Suprapubic skin (tissue), 4 donors: ENCODE data around the gene THSD7B. TPM values are rescaled to one million over a fixed set of nuclear protein-coding genes. Genes with fewer than 3 reads are reported as not detected.

Source experiments
- DNase-seq, 2 donors: peaks; one replicate each; pipeline ENCODE4 v3.0.0-alpha.2; 2019; ENCODE audit warnings: low spot score in 2 of 2
- H3K27ac ChIP-seq: fragments of 200-600 bp; sonication (generic); one replicate; pipeline ENCODE4 v1.5.1; 2019
- H3K27me3 ChIP-seq: fragments of 200-600 bp; sonication (generic); one replicate; pipeline ENCODE4 v1.5.1; 2019
- H3K36me3 ChIP-seq: fragments of 200-600 bp; sonication (generic); one replicate; pipeline ENCODE4 v1.5.1; 2019
- H3K4me1 ChIP-seq: fragments of 200-600 bp; sonication (generic); one replicate; pipeline ENCODE4 v1.5.1; 2019
- H3K4me3 ChIP-seq: fragments of 200-600 bp; sonication (generic); one replicate; pipeline ENCODE4 v1.5.1; 2019; ENCODE audit warnings: mild to moderate bottlenecking
- H3K9me3 ChIP-seq: fragments of 200-600 bp; sonication (generic); one replicate; pipeline ENCODE4 v1.5.1; 2019
- CTCF ChIP-seq, 2 donors: fragments of 200-600 bp in 1 of 2; fragments of 450-650 bp in 1 of 2; sonication (generic) in 1 of 2; IDR thresholded peaks; one replicate each; pipeline ENCODE4 v1.5.1; 2016 to 2019; ENCODE audit warnings: antibody characterized with exemption in 2 of 2, mild to moderate bottlenecking in 1 of 2, moderate library complexity in 1 of 2
- EP300 ChIP-seq: sonication (generic); formaldehyde crosslinking; IDR thresholded peaks from one replicate; pipeline ENCODE4 v1.6.1; 2017; ENCODE audit warnings: antibody characterized with exemption
- POLR2A ChIP-seq, 2 donors: fragments of 450-650 bp; IDR thresholded peaks; one replicate each; pipeline ENCODE4 v1.6.1; 2017; ENCODE audit warnings: antibody characterized with exemption in 2 of 2, mild to moderate bottlenecking in 2 of 2, moderate library complexity in 2 of 2
- POLR2AphosphoS5 ChIP-seq, 3 donors: sonication (generic); formaldehyde crosslinking; IDR thresholded peaks; one replicate each; pipeline ENCODE4 v1.6.1; 2017; ENCODE audit warnings: antibody characterized with exemption in 3 of 3
- WGBS: methylation state at CpG from one replicate; pipeline ENCODE4 v1.1.5; 2018; 5-methylcytosine and 5-hydroxymethylcytosine counted together
- total RNA-seq, 4 donors: library from RNA; depleted of rRNA; stranded (reverse); fragments of >200 nt; gene quantifications; one replicate each; pipeline ENCODE4 v1.1.0, GENCODE V29; 2016

The THSD7B gene
- total RNA-seq, 4 donors from 2014 or later = 0.18 to 1.1 (median 0.34) TPM; not detected in 1

- 90% methylated on average over 3 of the region's 3 CpGs for WGBS
- Histone ChIP-seq H3K27me3 (no peaks in the 10 kb centered on the region), H3K36me3 (no peaks in the 10 kb centered on the region), H3K4me1 (no peaks in the 10 kb centered on the region), H3K27ac (no peak overlapping the region), H3K4me3 (no peak overlapping the region), H3K9me3 (no peaks in the 10 kb centered on the region)
- TF ChIP-seq EP300 (no peak), POLR2A (IDR thresholded peaks at IDR 0.05) (no peak), CTCF (IDR thresholded peaks at IDR 0.05) (no peak), POLR2AphosphoS5 (IDR thresholded peaks at IDR 0.05) (no peak)
- no peak for DNase-seq
These were observed 735.3 kb downstream of the THSD7B start for GRCh38 chr2:137500599-137500998.

GRCh38 chr2:137507237-137507636 lies 741.9 kb downstream of the THSD7B start:
- WGBS = 63% methylated on average over 2 of the region's 2 CpGs
- TF ChIP-seq POLR2A (IDR thresholded peaks at IDR 0.05) (no peak), EP300 (no peak), POLR2AphosphoS5 (IDR thresholded peaks at IDR 0.05) (no peak), CTCF (IDR thresholded peaks at IDR 0.05) (no peak)
- Histone ChIP-seq H3K27me3 (no peaks in the 10 kb centered on the region), H3K4me1 (no peaks in the 10 kb centered on the region), H3K27ac (no peak overlapping the region), H3K9me3 (no peaks in the 10 kb centered on the region), H3K36me3 (no peaks in the 10 kb centered on the region), H3K4me3 (no peak overlapping the region)
- no peak for DNase-seq

GRCh38 chr2:137508739-137509384 lies 743.5 kb downstream of the THSD7B start:
- Histone ChIP-seq H3K27ac (no peak overlapping the region), H3K4me3 (no peak overlapping the region), H3K4me1 (no peaks in the 10 kb centered on the region), H3K9me3 (no peaks in the 10 kb centered on the region), H3K36me3 (no peaks in the 10 kb centered on the region), H3K27me3 (no peaks in the 10 kb centered on the region)
- no peak for TF ChIP-seq POLR2AphosphoS5 (IDR thresholded peaks at IDR 0.05)
- no peak for TF ChIP-seq EP300
- TF ChIP-seq POLR2A (IDR thresholded peaks at IDR 0.05) = no peak
- TF ChIP-seq CTCF (IDR thresholded peaks at IDR 0.05) = no peak
- DNase-seq = no peak
- WGBS = 53% methylated on average over 5 of the region's 5 CpGs

- Histone ChIP-seq H3K4me1 (no peaks in the 10 kb centered on the region), H3K27ac (no peak overlapping the region), H3K27me3 (no peaks in the 10 kb centered on the region), H3K36me3 (no peaks in the 10 kb centered on the region), H3K9me3 (no peaks in the 10 kb centered on the region), H3K4me3 (no peak overlapping the region)
- no peak for DNase-seq
- TF ChIP-seq POLR2A (IDR thresholded peaks at IDR 0.05) (no peak), EP300 (no peak), POLR2AphosphoS5 (IDR thresholded peaks at IDR 0.05) (no peak), CTCF (IDR thresholded peaks at IDR 0.05) (no peak)
- WGBS = 87% methylated on average over 1 of the region's 1 CpG
These were observed 746.2 kb downstream of the THSD7B start for GRCh38 chr2:137511526-137511925.

- Histone ChIP-seq H3K4me1 (no peaks in the 10 kb centered on the region), H3K27me3 (no peaks in the 10 kb centered on the region), H3K36me3 (no peaks in the 10 kb centered on the region), H3K4me3 (no peak overlapping the region), H3K27ac (no peak overlapping the region), H3K9me3 (no peaks in the 10 kb centered on the region)
- WGBS = 83% methylated on average over 2 of the region's 2 CpGs
- DNase-seq = no peak
- TF ChIP-seq CTCF (IDR thresholded peaks at IDR 0.05) = no peak
- TF ChIP-seq EP300 = no peak
- TF ChIP-seq POLR2AphosphoS5 (IDR thresholded peaks at IDR 0.05) = no peak
- TF ChIP-seq POLR2A (IDR thresholded peaks at IDR 0.05) = no peak
These were observed 756.6 kb downstream of the THSD7B start for GRCh38 chr2:137521653-137522619.
